Measurements from ENCODE around the gene PTPN12. TPM values are rescaled to one million over a fixed set of nuclear protein-coding genes. Genes with fewer than 3 reads are reported as not detected.
"Not testable (repeated sequence)": the region's sequence is repeated elsewhere in the genome, so short reads cannot be mapped to it uniquely, and the experiment has no call there.

The PTPN12 gene
- total RNA-seq, 1 donor from 2014 or later, result 148 TPM

- DNase-seq (ENCODE audit: low spot score), result peak; percentile 95
Measured at GRCh38 chr7:77538281-77539212, 1.5 kb downstream of the PTPN12 start.

- DNase-seq (ENCODE audit: low spot score), result no peak
Measured at GRCh38 chr7:77540402-77540822, 3.3 kb downstream of the PTPN12 start.

DNA sequence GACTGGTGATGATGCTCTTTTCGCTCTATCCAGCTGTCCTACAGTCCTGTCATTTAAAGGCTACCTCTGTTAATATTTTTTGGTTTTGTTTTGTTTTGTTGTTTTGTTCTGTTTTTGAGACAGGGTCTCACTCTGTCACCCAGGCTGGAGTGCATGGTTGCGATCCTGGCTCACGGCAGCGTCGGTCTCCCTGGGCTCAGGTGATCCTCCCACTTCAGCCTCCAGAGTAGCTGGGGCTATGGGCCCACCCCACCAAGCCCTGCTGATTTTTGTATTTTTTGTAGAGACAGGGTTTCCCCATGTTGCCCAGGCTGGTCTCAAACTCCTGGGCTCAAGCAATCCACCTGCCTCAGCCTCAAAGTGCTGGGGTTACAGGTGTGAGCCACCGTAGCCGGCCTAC lies 3.9 kb downstream of the PTPN12 start:
- DNase-seq (ENCODE audit: low spot score), result not testable (repeated sequence)

DNA sequence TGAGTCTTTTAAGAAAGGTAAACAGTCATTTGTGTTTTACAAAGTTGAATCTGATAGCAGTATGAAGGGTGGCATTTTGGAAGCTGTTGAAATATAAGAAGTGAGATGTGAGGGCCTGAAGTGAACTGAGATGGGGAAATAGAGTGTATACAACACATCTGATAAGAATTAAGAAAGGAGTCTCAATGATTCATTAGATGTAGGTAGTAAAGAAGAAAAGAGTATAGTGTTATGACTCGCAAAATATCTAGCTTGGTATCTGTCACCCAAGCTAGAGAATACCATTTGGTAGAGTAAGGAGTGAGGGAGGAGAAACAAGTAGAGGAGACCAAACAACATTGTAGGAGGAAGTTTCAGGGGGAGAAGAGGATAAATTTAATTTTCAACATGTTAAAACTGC lies 5.3 kb downstream of the PTPN12 start:
- no peak for DNase-seq (ENCODE audit: low spot score)

GRCh38 chr7:77542895-77543294 lies 5.8 kb downstream of the PTPN12 start:
- no peak for DNase-seq (ENCODE audit: low spot score)

- no peak for DNase-seq (ENCODE audit: low spot score)
Measured at GRCh38 chr7:77543910-77544309, 6.8 kb downstream of the PTPN12 start.

DNA sequence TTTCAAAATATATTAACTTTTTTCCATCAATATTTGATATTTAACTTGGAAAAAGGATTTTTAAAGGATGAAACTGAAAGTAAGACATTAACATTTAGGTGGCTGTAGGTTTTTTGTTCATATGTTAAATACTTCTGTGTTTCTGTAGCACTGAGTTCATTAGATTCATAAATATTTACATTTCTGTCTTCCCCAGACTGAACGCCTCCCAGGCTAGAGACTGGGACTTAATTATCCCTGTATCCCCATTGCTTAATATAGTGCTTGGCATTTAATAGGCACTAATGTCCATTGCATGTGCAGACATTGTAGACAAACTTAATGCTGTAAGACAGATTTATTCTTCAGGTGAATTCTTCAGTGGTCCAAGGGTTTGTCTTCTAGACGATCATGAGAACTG lies 7.4 kb downstream of the PTPN12 start:
- no peak for DNase-seq (ENCODE audit: low spot score)

DNA sequence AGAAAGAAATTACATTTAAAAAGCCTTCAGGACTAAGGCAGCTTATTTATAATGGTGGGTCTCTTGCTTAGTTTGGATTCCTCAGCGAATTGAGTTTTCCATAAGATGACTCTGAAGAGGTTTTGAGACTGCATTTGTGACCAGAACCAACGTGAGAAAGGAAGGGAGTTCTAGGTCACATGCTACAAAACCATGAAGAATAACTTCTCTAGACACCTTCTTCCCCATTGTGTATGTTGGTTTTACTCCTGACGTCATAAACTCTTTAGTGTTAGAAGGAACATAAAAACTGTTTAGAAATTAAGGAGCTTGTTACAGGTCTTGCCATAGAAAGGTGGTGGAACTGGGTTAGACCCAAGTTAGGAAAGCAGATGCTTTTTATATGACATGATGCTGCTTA lies 11.1 kb downstream of the PTPN12 start:
- DNase-seq (ENCODE audit: low spot score), result no peak

DNA sequence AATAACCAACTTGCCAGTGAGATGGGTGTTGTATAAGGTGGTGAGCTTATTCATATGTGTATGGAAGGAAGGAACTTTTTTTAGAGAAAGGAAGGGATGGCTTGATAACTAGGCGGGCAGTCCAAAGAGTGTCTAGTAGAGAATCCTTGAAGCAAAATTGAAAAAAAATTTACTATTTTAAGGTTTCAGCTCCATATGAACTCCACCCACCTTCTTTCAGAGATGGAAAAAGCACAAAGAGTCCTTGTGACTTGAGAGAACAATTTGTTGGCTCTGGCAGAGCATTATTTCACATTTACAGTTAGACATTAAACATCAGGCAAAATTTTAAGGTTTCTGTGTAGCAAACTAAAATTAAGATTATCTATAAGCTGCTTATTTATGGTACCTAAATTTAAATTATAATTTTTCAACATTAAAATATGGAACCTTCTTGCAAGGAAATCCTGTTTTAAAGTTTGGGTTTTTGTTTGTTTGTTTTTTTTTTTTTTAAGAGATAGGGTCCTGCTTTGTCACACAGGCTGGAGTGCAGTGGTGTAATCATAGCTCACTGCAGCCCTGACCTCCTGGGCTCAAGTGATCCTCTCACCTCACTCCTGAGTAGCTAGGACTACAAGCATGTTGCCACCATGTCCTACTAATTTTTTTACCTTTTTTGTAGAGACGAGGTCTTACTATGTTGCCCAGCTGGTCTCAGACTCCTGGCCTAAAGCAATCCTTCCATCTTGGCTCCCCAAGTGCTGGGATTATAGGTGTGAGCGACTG lies 12.2 kb downstream of the PTPN12 start:
- DNase-seq (ENCODE audit: low spot score), result no peak

DNA sequence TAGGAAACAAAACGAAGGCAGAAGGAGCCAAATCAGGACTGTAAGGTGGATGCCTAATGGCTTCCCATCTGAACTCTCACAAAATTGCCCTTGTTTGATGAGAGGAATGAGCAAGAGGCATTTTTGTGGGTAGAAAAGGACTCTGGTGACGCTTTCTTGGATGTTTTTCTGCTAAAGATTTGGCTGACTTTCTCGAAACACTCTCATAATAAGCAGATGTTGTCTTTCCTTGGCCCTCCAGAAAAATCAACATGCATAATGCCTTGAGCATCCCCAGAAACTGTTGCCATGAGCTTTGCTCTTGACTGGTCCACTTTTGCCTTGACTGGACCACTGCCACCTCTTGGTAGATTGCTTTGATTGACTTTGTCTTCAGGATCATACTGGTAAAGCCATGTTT lies 13.5 kb downstream of the PTPN12 start:
- DNase-seq (ENCODE audit: low spot score), result no peak

- no peak for DNase-seq (ENCODE audit: low spot score)
Measured at GRCh38 chr7:77553123-77553522, 16.0 kb downstream of the PTPN12 start.

GRCh38 chr7:77558284-77558967 lies 21.3 kb downstream of the PTPN12 start:
- DNase-seq (ENCODE audit: low spot score), result no peak

- DNase-seq (ENCODE audit: low spot score), result no peak
Measured at GRCh38 chr7:77561352-77561751, 24.3 kb downstream of the PTPN12 start.

DNA sequence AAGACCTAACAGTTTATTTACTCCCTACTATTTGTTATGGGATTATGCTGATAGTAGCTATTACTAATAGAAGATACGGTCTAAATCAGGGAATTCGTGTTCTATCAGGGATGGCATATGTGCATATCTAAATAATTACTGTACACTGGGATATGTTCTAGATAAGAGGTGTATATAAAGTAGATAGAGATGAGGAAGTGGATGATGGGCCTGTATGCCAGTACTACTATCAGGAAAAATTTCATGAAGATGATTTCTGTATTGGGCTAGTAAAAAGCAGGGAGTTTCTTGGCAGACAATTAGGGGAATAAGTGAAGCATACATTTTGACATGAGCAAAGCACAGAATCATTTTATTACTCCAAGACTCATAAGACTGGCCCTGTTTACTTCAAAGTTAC lies 26.2 kb downstream of the PTPN12 start:
- no peak for DNase-seq (ENCODE audit: low spot score)

- DNase-seq (ENCODE audit: low spot score), result peak; percentile 18
Measured at GRCh38 chr7:77565917-77566316, 28.8 kb downstream of the PTPN12 start.

DNA sequence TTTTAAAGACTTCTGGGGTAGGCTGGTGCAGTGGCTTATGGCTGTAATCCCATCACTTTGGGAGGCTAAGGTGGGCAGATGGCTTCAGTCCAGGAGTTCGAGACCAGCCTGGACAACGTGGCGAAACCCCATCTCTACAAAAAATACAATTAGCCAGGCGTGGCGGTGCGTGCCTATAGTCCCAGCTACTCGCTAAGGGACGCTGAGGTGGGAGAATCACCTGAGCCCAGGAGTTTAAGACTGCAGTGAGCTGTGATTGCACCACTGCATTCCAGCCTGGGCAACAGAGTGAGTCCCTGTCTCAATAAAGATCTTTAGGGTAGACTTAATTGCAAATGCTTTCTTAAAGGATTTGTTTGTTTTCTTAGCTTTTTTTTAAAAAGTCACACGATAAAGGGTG lies 29.3 kb downstream of the PTPN12 start:
- DNase-seq (ENCODE audit: low spot score), result no peak

GRCh38 chr7:77569514-77570232 lies 32.6 kb downstream of the PTPN12 start:
- DNase-seq (ENCODE audit: low spot score), result peak; percentile 11

GRCh38 chr7:77570330-77571011 lies 33.4 kb downstream of the PTPN12 start:
- DNase-seq (ENCODE audit: low spot score), result peak; percentile 43

DNA sequence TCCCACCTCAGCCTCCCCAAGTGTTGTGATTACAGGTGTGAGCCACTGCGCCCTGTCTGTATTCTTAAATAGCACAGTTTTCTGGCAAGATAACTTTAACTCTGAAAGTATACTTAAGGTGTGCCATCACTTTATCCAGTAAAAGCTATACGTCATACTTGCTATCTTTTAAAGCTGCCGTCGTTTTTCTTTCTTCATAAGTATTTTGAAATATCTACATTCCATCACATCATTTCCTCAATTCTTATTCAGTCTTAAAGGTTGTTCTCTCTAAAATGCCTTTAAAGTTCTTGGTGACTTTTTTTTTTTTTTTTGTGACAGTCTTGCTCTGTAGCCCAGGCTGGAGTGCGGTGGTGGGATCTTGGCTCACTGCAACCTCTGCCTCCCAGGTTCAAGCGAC lies 34.7 kb downstream of the PTPN12 start:
- DNase-seq (ENCODE audit: low spot score), result no peak

GRCh38 chr7:77575187-77575586 lies 38.1 kb downstream of the PTPN12 start:
- no peak for DNase-seq (ENCODE audit: low spot score)

GRCh38 chr7:77576856-77577255 lies 39.8 kb downstream of the PTPN12 start:
- no peak for DNase-seq (ENCODE audit: low spot score)

Measured in umbilical cord (tissue), 2 donors.